Measurements from ENCODE around the gene ADGRL1.

DNA sequence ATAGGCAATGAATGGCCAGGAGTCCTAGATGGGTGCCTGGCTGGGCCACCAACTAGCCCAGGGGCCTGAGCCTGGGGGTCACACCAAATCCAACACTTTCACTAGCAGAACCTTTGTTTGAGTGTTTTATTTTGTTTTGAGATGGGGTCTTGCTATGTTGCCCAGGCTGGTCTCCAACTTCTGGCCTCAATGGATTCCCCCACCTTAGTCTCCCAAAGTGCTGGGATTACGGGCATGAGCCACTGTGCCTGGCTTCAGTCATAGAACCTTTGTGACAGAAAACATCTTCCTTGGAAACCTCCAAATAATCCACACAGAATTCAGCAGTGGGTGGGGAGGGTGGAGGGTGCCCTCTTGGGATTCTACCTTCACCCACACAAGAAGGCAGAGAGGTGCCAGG is 94.5 kb downstream of the ADGRL1 start:
- TF ChIP-seq, protein P1, sequence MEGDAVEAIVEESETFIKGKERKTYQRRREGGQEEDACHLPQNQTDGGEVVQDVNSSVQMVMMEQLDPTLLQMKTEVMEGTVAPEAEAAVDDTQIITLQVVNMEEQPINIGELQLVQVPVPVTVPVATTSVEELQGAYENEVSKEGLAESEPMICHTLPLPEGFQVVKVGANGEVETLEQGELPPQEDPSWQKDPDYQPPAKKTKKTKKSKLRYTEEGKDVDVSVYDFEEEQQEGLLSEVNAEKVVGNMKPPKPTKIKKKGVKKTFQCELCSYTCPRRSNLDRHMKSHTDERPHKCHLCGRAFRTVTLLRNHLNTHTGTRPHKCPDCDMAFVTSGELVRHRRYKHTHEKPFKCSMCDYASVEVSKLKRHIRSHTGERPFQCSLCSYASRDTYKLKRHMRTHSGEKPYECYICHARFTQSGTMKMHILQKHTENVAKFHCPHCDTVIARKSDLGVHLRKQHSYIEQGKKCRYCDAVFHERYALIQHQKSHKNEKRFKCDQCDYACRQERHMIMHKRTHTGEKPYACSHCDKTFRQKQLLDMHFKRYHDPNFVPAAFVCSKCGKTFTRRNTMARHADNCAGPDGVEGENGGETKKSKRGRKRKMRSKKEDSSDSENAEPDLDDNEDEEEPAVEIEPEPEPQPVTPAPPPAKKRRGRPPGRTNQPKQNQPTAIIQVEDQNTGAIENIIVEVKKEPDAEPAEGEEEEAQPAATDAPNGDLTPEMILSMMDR (IDR thresholded peaks at IDR 0.05): no peak
- no peak for TF ChIP-seq POLR2A (IDR thresholded peaks at IDR 0.05)

All from breast epithelium (tissue), 3 donors.